Suppressor macrophage treated with lipopolysaccharide for 4 hours (primary cell): Measurements from ENCODE around the gene TMPRSS9.
"Not testable (repeated sequence)": the region's sequence is repeated elsewhere in the genome, so short reads cannot be mapped to it uniquely, and the experiment has no call there.

Source experiments
- DNase-seq: peaks from one replicate; pipeline ENCODE4 v3.0.0-alpha.2; 2020

TMPRSS9 gene

GRCh38 chr19:2343289-2343982 lies 16.6 kb upstream of the TMPRSS9 start:
- DNase-seq, result no peak

- no peak for DNase-seq
Measured at GRCh38 chr19:2344381-2344870, 15.6 kb upstream of the TMPRSS9 start.

DNA sequence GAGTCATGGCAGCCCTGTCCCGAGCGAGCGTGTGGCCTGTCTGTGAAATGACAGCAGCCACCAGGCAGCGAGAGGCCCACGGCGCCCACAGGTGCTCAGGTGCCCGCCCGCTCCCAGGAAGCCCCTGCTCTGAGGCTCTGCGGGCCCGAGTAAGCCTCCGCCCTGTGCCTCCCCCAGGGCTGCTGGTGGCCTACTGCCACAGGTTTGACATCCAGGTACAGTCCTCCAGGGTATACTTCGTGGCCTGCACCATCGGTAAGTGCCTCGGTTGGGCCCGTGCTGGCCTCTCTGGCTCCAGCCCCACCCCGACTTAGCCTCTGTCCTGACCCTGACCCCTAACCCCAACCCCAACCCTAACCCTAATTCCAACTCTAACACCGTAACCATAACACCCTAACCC lies 15.0 kb upstream of the TMPRSS9 start:
- DNase-seq, result no peak

DNA sequence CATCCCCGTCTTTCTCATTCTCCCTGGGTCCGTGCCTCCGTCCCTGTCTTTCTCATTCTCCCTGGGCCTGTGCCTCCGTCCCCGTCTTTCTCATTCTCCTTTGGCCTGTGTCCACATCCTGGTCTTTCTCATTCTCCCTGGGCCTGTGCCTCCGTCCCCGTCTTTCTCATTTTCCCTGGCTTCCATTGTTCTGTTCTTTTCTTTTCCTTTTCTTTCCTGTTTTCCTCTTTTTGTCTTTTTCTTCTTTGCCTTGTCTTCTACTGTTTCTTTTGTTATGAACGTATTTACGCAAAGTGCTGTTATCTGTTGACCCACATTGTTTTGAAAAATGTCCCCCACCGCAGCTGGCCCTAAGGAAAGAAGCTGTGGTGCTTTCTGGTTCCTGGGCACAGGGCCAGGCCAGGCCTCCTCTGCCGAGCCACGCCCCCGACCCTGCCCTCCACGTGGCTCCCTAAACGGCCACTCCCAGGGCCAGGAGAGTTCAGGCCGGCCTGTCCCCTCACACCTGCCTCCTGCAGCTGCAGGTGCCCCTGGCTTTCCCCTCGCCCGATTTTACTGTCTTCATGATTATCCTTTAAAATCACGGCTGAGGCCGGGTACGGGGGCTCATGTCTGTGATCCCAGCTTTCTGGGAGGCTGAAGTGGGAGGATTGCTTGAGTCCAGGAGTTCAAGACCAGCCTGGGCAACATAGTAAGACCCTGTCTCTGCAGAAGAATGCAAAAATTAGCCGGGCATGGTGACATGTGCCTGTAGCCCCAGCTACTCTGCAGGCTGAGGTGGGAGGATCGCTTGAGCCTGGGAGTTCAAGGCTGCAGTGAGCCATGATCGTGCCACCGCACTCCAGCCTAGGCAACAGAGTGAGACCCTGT lies 14.0 kb upstream of the TMPRSS9 start:
- DNase-seq, result no peak

DNA sequence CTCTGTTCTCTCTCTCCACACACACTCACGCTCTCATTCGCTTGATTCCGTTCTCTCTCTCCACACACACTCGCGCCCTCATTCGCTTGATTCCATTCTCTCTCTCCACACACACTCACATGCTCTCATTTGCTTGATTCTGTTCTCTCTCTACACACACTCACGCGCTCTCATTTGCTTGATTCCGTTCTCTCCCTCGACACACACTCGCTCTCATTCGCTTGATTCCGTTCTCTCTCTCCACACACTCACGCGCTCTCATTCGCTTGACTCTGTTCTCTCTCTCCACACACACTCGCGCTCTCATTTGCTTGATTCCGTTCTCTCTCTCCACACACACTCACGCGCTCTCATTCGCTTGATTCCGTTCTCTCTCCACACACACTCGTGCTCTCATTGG lies 10.2 kb upstream of the TMPRSS9 start:
- not testable (repeated sequence) for DNase-seq

- no peak for DNase-seq
Measured at GRCh38 chr19:2350656-2351055, 9.4 kb upstream of the TMPRSS9 start.

- no peak for DNase-seq
Measured at GRCh38 chr19:2351591-2351990, 8.5 kb upstream of the TMPRSS9 start.

- no peak for DNase-seq
Measured at GRCh38 chr19:2352121-2352520, 7.9 kb upstream of the TMPRSS9 start.

GRCh38 chr19:2353159-2353886 lies 6.7 kb upstream of the TMPRSS9 start:
- no peak for DNase-seq

DNA sequence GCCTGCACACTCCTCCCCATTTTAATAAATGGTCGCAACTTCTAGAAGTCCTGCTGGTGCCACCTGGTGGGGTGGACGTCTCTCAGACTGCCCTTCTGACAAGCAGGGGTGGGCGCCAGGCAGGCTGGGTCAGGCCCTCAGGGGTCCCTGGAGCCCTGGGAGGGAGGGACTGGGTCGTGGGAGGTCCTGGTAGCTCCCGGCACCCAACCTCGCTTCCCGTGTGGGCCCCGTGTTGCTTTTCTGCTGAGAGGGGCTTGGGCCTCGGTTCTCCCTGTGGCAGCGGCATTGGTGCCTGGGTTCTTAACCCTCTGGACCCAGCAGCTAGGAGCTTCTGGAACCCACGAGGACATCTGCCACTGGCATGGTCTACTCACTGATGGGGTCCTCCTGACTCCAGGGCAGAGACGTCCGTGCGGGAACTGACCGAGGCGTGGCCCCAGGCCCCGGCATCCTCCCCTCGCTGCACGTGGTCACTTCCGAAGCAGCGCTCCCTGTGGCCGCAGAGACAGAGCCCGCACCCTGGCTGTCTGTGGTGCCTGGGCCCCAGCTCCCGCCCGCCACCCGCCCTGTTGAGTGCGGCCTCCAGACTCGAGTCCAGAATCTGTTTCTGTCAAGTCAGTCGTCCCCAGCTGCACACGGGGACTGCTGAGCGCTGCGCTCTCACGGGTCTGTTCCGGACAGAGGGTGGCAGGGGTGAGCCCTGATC lies 6.0 kb upstream of the TMPRSS9 start:
- DNase-seq, result no peak

GRCh38 chr19:2354670-2355069 lies 5.4 kb upstream of the TMPRSS9 start:
- no peak for DNase-seq

- DNase-seq, result no peak
Measured at GRCh38 chr19:2355168-2356035, 4.7 kb upstream of the TMPRSS9 start.

DNA sequence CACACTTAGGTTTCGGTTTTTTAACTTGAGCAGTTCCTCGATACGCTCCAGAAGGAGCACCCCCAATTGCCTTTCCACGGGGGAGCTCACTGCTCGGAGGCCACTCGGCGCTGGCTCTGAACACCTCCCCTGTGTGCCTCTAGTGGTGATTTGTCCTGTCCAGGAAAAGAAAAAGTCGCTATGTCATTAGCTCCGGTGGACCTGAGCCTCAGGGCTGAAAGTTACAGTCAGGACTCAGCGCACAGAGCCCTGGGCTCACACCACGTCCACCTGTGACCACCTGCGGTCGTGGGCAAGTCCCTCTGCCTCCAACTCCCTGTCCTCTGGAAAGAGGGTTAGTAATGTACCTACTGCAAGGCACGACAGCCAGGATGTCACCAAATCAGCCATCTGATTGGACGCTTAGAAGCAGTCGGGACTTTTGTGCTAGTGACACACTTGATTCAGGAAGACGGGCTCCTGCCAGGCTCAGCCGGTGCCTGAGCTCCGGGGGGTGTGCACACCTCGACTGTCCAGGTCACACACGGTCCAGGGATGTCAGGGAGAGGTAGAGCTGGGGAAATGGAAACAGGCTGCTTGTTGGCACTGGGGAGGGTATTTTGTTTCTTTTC lies 3.9 kb upstream of the TMPRSS9 start:
- no peak for DNase-seq

DNA sequence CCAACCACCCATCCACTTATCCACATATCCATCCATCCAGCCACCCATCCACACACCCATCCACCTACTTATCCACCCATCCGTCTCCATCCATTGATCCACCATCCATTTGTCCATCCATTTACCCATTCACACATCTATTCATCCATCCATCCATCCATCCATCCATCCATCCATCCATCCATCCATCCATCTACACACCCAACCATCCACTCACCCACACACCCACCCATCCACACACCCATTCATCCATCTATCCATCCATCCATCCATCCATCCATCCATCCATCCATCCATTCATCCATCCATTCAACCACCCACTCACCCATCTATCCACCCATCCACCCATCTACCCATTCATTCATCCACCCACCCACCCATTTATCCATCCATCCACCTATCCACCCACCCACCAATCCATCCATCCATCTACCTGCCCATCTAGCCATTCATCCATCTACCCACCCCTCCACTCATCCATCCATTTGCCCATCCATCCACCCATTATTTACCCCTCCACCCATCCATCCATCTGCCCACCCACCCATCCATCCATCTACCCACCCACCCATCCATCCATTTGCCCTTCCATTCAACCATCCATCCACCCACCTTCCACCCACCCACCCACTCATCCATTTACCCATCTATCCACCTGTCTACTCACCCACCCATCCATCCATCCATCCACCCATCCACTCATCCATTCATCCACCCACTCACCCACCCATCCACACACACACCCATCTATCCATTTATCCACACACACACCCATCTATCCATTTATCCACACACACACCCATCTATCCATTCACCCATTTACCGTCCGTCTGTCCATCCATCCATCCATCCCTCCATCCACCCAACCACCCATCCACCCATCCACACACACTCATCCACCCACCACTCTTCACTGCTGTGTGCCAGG lies 2.5 kb upstream of the TMPRSS9 start:
- no peak for DNase-seq

- no peak for DNase-seq
Measured at GRCh38 chr19:2358548-2359173, 1.4 kb upstream of the TMPRSS9 start.

DNA sequence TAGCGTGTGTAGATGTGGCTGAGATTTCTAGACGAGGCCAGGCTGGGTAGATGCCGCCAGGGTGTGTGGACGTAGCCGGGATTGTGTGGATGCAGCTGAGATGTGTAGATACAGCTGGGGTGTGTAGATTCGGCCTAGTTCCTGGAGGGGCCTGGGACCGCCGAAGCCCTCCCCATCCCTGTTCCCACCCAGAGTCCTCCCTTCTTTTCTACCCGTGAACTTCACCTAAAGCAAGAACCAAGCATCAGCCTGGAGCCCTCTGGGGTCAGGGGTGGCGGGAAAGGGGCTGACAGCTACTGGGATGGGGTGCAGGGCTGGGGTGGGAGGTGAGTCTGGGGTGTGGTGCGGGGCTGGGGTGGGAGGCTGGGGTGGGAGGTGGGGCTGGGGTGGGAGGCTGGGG lies 768 bp downstream of the TMPRSS9 start:
- no peak for DNase-seq

DNA sequence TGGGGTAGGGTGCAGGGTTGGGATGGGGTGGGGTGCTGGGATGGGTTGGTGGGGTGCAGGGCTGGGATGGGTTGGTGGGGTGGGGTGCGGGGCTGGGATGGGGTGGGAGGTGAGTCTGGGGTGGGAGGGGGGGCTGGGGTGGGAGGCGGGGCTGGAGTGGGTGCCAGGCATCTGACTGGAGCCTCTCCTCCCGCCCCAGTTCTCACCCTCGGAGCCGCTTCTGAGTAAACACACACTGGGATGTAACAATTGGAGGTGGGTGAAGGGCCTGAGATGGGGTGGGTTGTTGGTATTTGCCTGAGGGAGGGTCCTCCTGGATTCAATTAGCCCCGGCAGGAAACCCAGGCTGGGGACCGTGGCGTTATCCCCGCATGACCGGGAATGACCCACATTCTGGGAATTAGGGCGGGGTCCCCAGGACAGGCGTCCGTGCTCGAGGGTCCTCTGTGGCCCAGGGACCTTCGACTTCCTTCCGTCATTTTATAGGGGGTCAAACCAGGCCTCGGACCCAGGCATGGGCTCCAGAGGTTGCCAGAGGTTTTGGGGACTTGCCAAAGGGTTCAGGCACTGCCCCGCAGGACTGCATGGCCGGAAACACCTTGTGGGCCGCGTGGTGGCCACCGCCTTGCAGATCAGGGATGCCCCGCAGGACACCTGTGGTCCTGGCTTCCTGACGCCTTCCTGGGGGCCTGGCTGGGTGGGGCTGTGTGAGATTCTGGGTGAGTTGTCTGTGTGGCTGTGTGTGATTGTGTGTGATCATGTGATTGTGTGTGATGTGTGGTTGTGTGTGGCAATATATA lies 1.4 kb downstream of the TMPRSS9 start:
- DNase-seq, result no peak

DNA sequence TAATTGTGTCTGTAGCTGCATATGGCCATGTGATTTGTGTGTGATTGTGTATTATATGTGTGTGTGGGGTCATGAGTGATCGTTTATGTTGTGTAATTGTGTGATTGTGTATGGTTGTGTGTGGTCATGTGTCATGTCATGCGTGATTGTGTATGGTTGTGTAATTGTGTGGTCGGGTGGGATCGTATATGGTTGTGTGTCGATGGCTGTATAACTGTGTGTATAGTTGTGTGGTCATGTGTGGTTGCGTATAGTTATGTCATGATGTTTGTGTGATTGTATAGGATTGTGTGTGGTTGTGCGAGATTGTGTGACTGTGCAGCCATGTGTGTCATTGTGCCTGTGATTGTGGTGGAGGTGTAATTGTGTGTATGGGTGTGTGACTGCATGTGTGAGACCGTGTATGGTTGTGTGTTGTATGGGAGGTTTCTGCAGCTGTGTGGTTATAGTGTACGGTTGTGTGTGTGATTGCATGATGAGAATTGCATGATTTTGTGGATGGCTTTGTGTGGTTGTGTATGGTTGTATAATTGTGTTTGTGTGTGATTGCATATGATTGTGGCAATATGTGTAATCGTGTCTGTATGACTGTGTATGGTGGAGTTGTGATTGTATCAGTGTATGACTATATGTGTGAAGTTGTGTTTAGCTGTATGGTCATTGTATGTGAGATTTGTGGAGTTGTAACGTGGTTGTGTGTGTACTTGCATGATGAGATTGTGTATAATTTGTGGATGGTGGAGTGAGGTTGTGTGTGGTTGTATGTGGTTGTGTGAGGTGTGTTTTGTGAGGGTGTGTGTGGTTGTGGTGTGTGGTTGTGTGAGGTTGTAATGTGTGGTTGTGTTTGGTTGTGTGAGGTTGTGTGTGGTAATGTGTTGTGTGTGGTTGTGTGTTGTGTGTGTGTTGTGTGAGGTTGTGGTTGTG lies 2.2 kb downstream of the TMPRSS9 start:
- no peak for DNase-seq
